Endothelial cell of umbilical vein (primary cell): ENCODE data around the gene SLC6A19. TPM values are rescaled to one million over a fixed set of nuclear protein-coding genes. Genes with fewer than 3 reads are reported as not detected.

Source experiments
- BruUV-seq: library from RNA; stranded (reverse); fragments of 400-500 nt; replicated peaks from 2 replicates; lab custom pipeline; 2021; lab: Mats Ljungman, UMichigan
- CTCF ChIA-PET: fragments of 300-600, 350-600 bp; sonication (Branson Sonifier 250); formaldehyde crosslinking; loops from one replicate; lab custom pipeline; 2021; ENCODE audit warnings: antibody characterized with exemption, inconsistent platforms; lab: Charles Lee
- POLR2A ChIA-PET: fragments of 300-600, 350-600 bp; sonication (Branson Sonifier 250); formaldehyde crosslinking; loops from one replicate; lab custom pipeline; 2021; ENCODE audit warnings: antibody characterized with exemption, inconsistent platforms; lab: Charles Lee
- DNase-seq: peaks from one replicate; pipeline ENCODE4 v3.0.0-alpha.2; 2011; ENCODE audit warnings: low read depth, low spot score
- FAIRE-seq: peaks from 2 replicates; lab custom pipeline; 2011; peaks lifted over from hg19 to GRCh38; lab: Jason Lieb, UNC
- H2AFZ ChIP-seq: 2 replicates; pipeline ENCODE4 v1.6.0; 2012; ENCODE audit warnings: low read depth, low read length, control low read depth, inconsistent platforms
- H3K27ac ChIP-seq: 2 replicates; pipeline ENCODE4 v1.5.1; 2011; ENCODE audit warnings: low read depth, mild to moderate bottlenecking, control low read depth, low read length, moderate library complexity; ENCODE audit not compliant: insufficient read depth
- H3K27me3 ChIP-seq, 2 experiments: 2 replicates each; pipeline versions ENCODE4 v1.6.0 to v1.6.1; 2011; ENCODE audit warnings: low read length in 2 of 2, mixed read lengths in 1 of 2; ENCODE audit not compliant: control insufficient read depth in 2 of 2, insufficient read depth in 2 of 2
- H3K36me3 ChIP-seq, 2 experiments: 2 replicates in 1 of 2; 3 replicates in 1 of 2; pipeline ENCODE4 v1.5.1; 2011; ENCODE audit warnings: low read length in 2 of 2, mild to moderate bottlenecking in 1 of 2, moderate library complexity in 1 of 2; ENCODE audit not compliant: control insufficient read depth in 2 of 2, insufficient read depth in 2 of 2; ENCODE audit errors: extremely low read depth in 1 of 2
- H3K4me1 ChIP-seq: 3 replicates; pipeline ENCODE4 v1.5.1; 2011; ENCODE audit warnings: mild to moderate bottlenecking, low read length; ENCODE audit not compliant: control insufficient read depth, insufficient read depth; ENCODE audit errors: extremely low read depth
- H3K4me2 ChIP-seq: 2 replicates; pipeline ENCODE4 v1.6.1; 2011; ENCODE audit warnings: low read length, control low read depth, mixed read lengths; ENCODE audit not compliant: insufficient read depth
- H3K4me3 ChIP-seq, 3 experiments: fragments of 200-600 bp in 1 of 3; sonication (generic), shearing (Covaris generic) in 1 of 3; replicated peaks in 1 of 3; 2 replicates each; pipeline ENCODE4 v1.5.1; 2011 to 2016; ENCODE audit warnings: control low read depth in 3 of 3, low read length in 3 of 3, mild to moderate bottlenecking in 2 of 3, inconsistent platforms in 1 of 3, low read depth in 1 of 3, moderate library complexity in 1 of 3; ENCODE audit not compliant: insufficient read depth in 1 of 3
- H3K79me2 ChIP-seq: 2 replicates; pipeline ENCODE4 v1.6.0; 2012; ENCODE audit warnings: low read length, inconsistent platforms; ENCODE audit not compliant: control insufficient read depth, insufficient read depth
- H3K9ac ChIP-seq: replicated peaks from 2 replicates; pipeline ENCODE3; 2011; ENCODE audit warnings: low read length, control low read depth; ENCODE audit not compliant: insufficient read depth; ENCODE audit errors: extremely low read depth
- H3K9me1 ChIP-seq: replicated peaks from 3 replicates; pipeline ENCODE4 v1.6.0; 2011; ENCODE audit warnings: mild to moderate bottlenecking, low read length; ENCODE audit not compliant: control insufficient read depth, insufficient read depth; ENCODE audit errors: extremely low read depth
- H3K9me3 ChIP-seq: replicated peaks from 2 replicates; pipeline ENCODE4 v1.5.1; 2012; ENCODE audit warnings: low read length, inconsistent platforms; ENCODE audit not compliant: control insufficient read depth, insufficient read depth
- H4K20me1 ChIP-seq: replicated peaks from 2 replicates; pipeline ENCODE3; 2011; ENCODE audit warnings: mild to moderate bottlenecking, low read length; ENCODE audit not compliant: control insufficient read depth, insufficient read depth; ENCODE audit errors: extremely low read depth
- EZH2 ChIP-seq: IDR thresholded peaks from 2 replicates; pipeline ENCODE4 v1.6.1; 2012; ENCODE audit warnings: borderline replicate concordance, low read depth, mild to moderate bottlenecking, moderate library complexity, low read length, inconsistent platforms; ENCODE audit not compliant: severe bottlenecking
- FOS ChIP-seq: IDR thresholded peaks from 2 replicates; pipeline ENCODE4 v1.6.1; 2011; ENCODE audit warnings: mild to moderate bottlenecking, low read length, moderate library complexity, borderline replicate concordance; ENCODE audit not compliant: insufficient read depth
- GATA2 ChIP-seq: IDR thresholded peaks from 2 replicates; pipeline ENCODE4 v1.7.0; 2011; ENCODE audit warnings: low read depth, mild to moderate bottlenecking, moderate library complexity, mixed read lengths, low read length; ENCODE audit not compliant: insufficient read length, insufficient read depth
- JUN ChIP-seq: IDR thresholded peaks from 2 replicates; pipeline ENCODE4 v1.6.1; 2011; ENCODE audit warnings: borderline replicate concordance, low read depth; ENCODE audit not compliant: insufficient read length, insufficient read depth
- MYC ChIP-seq: IDR thresholded peaks from one replicate; pipeline ENCODE4 v1.6.1; 2011; ENCODE audit warnings: mild to moderate bottlenecking, low read depth, low read length
- POLR2A ChIP-seq: IDR thresholded peaks from 2 replicates; pipeline ENCODE4 v1.6.1; 2012; ENCODE audit warnings: low read depth, mild to moderate bottlenecking, control low read depth, low read length
- POLR2AphosphoS5 ChIP-seq: IDR thresholded peaks from 2 replicates; pipeline ENCODE4 v1.6.1; 2012; ENCODE audit warnings: low read depth, mild to moderate bottlenecking, control low read depth, low read length, moderate library complexity; ENCODE audit not compliant: insufficient read depth
- dilution Hi-C: fragments of 300-500 bp; cut with MboI; formaldehyde crosslinking; loops from one replicate; pipeline ENCODE4 v1.15.0; 2019; ENCODE audit warnings: low sequenced_read_pairs; ENCODE audit not compliant: extremely low pct_ligation_motif_present
- intact Hi-C: fragments of 100-400 bp; cut with micrococcal nuclease; formaldehyde crosslinking; loops from one replicate; pipeline ENCODE4 v1.10.0; 2022
- polyA plus RNA-seq, 4 experiments: library from polyadenylated mRNA; depleted of rRNA in 3 of 4; stranded (reverse) in 3 of 4; unstranded in 1 of 4; fragments of >200 nt; gene quantifications; 2 replicates each; pipeline versions ENCODE4 v1.2.1 to v1.2.3, GENCODE V29; 2011 to 2012; ENCODE audit warnings: missing spikeins in 1 of 4
- total RNA-seq: library from RNA; stranded (reverse); gene quantifications from 2 replicates; pipeline ENCODE4 v1.2.3, GENCODE V29; 2021
- TF ChIP-seq, protein P1 (sequence below): IDR thresholded peaks from 2 replicates; pipeline ENCODE4 v1.6.1; 2011; ENCODE audit not compliant: insufficient read depth, insufficient read length
- TF ChIP-seq, protein P2 (sequence below), 2 donors: IDR thresholded peaks; 1 replicate in 1 of 2; 2 replicates in 1 of 2; pipeline ENCODE4 v1.5.1; 2011; ENCODE audit warnings: low read length in 2 of 2, mild to moderate bottlenecking in 2 of 2, moderate library complexity in 2 of 2, control low read depth in 1 of 2, inconsistent platforms in 1 of 2, low read depth in 1 of 2; ENCODE audit not compliant: insufficient read depth in 1 of 2; ENCODE audit errors: extremely low read depth in 1 of 2

The SLC6A19 gene
- total and polyA plus RNA-seq, 2 donors (not counting 3 experiments of a cell fraction or from before 2014, with no cell fraction given), result not detected

DNA sequence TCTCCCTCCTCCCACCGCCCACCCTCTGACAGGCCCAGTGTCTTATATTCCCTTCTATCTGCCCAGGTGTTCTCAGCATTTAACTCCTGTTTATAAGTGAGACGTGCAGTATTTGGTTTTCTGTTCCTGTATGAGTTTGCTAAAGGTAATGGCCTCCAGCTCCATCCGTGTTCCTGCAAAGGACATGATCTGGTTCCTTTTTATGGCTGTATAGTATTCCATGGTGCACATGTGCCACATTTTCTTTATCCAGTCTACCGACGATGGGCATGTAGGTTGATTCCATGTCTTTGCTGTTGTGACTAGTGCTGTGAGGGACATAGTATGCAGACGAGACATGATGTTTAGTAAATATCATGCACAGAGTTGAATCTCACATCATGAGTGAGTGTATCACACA lies 7.0 kb upstream of the SLC6A19 start:
- no peaks in the 10 kb centered on the region for H3K79me2 ChIP-seq
- no peak overlapping the region for H3K9ac ChIP-seq
- POLR2A ChIA-PET, result no interaction called here
- TF ChIP-seq POLR2A (no peak), POLR2AphosphoS5 (no peak), MYC (no peak), GATA2 (no peak), EZH2 (no peak), FOS (no peak), JUN (no peak)
- TF ChIP-seq, protein P1, sequence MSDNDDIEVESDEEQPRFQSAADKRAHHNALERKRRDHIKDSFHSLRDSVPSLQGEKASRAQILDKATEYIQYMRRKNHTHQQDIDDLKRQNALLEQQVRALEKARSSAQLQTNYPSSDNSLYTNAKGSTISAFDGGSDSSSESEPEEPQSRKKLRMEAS, result no peak
- TF ChIP-seq, protein P2, sequence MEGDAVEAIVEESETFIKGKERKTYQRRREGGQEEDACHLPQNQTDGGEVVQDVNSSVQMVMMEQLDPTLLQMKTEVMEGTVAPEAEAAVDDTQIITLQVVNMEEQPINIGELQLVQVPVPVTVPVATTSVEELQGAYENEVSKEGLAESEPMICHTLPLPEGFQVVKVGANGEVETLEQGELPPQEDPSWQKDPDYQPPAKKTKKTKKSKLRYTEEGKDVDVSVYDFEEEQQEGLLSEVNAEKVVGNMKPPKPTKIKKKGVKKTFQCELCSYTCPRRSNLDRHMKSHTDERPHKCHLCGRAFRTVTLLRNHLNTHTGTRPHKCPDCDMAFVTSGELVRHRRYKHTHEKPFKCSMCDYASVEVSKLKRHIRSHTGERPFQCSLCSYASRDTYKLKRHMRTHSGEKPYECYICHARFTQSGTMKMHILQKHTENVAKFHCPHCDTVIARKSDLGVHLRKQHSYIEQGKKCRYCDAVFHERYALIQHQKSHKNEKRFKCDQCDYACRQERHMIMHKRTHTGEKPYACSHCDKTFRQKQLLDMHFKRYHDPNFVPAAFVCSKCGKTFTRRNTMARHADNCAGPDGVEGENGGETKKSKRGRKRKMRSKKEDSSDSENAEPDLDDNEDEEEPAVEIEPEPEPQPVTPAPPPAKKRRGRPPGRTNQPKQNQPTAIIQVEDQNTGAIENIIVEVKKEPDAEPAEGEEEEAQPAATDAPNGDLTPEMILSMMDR (IDR thresholded peaks at IDR 0.05; ENCODE audit: extremely low read depth in 1 of 2, insufficient read depth in 1 of 2, low read depth in 1 of 2, low read length in 2 of 2), result no peak
- no peak overlapping the region for H2AFZ ChIP-seq
- dilution Hi-C loops, result no loop called here
- no peaks in the 10 kb centered on the region for H3K9me3 ChIP-seq
- H3K4me1 ChIP-seq, result no peaks in the 10 kb centered on the region
- H3K9me1 ChIP-seq, result no peaks in the 10 kb centered on the region
- H3K27ac ChIP-seq, result no peak overlapping the region
- FAIRE-seq (no peak), DNase-seq (no peak)
- H3K36me3 ChIP-seq, result no peaks in the 10 kb centered on the region
- CTCF ChIA-PET, result no interaction called here
- no peaks in the 10 kb centered on the region for H3K27me3 ChIP-seq
- intact Hi-C loops, result no loop called here
- H4K20me1 ChIP-seq, result no peaks in the 10 kb centered on the region
- no peak overlapping the region for H3K4me2 ChIP-seq
- no TSS peak for BruUV-seq
- no peak overlapping the region for H3K4me3 ChIP-seq
